ENCODE data around the gene MAML2.

GRCh38 chr11:96161307-96162089 lies 181.5 kb downstream of the MAML2 start:
- TF ChIP-seq CTCF (conservative IDR thresholded peaks at IDR 0.05) (no peak), EZH2 (IDR thresholded peaks at IDR 0.05; ENCODE audit: low read depth) (no peak)

Data from PC-9 (cell line).